GM12872 (cell line): Measurements from ENCODE around the gene SPDL1.

Experiments
- CTCF ChIP-seq: IDR thresholded peaks from 3 replicates; pipeline ENCODE4 v1.5.1; 2011; ENCODE audit warnings: low read depth, mild to moderate bottlenecking, low read length, moderate library complexity; ENCODE audit not compliant: insufficient read depth

SPDL1 gene

GRCh38 chr5:169583424-169584220, at the start of gene SPDL1:
SPDL1 (plus strand) TSS chr5:169583773; CDS start chr5:169588417, 4,644 bp downstream.
- no peak for TF ChIP-seq CTCF

GRCh38 chr5:169534311-169534880, 49.2 kb upstream of the SPDL1 start:
- no peak for TF ChIP-seq CTCF

- no peak for TF ChIP-seq CTCF
Measured at GRCh38 chr5:169534939-169535338, 48.6 kb upstream of the SPDL1 start.

- TF ChIP-seq CTCF: no peak
Measured at GRCh38 chr5:169538944-169539343, 44.6 kb upstream of the SPDL1 start.

- no peak for TF ChIP-seq CTCF
Measured at GRCh38 chr5:169542811-169543210, 40.8 kb upstream of the SPDL1 start.

- TF ChIP-seq CTCF: no peak
Measured at GRCh38 chr5:169544264-169544950, 39.2 kb upstream of the SPDL1 start.

GRCh38 chr5:169545762-169546161, 37.8 kb upstream of the SPDL1 start:
- no peak for TF ChIP-seq CTCF
